ENCODE measurements around the gene MCM8. TPM values are rescaled to one million over a fixed set of nuclear protein-coding genes. Genes with fewer than 3 reads are reported as not detected.

MCM8 gene
- total and polyA plus RNA-seq, 2 experiments from 2014 or later = 10.6 to 30.4 TPM

DNA sequence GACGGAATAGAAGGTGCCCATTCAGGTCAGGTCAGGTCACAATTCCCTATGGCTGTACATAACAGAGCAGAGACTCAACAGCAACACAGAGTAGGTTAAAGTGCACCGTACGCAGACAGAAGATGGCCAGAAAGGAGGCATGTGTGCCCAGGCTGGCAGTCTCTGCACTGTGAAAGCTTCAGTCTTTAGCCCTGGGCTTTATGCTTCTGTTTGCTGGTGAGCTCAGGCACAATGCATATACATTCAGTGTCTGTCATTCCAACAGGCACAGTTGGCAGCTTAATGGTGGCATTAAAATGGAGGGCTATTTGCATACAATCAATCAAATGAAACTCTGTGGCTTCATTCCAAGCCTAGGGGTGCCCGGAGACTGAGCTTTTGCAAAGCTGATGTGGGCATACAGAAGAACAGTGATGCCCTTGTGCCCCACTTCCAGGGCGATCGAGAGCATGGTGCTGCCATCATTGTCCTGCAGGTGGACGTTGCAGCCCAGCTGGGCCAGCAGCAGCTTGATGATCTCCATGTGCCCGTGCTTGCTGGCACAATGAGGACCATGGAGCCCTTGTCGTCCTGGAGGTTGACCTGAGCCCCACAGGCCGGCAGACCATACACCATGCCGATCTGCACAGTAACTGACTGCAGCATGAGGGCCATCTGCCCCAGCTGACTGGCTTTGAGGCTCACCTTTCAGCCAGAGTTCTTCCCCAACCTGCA, 22.5 kb upstream of the MCM8 start (continued):
- TF ChIP-seq, protein P1, sequence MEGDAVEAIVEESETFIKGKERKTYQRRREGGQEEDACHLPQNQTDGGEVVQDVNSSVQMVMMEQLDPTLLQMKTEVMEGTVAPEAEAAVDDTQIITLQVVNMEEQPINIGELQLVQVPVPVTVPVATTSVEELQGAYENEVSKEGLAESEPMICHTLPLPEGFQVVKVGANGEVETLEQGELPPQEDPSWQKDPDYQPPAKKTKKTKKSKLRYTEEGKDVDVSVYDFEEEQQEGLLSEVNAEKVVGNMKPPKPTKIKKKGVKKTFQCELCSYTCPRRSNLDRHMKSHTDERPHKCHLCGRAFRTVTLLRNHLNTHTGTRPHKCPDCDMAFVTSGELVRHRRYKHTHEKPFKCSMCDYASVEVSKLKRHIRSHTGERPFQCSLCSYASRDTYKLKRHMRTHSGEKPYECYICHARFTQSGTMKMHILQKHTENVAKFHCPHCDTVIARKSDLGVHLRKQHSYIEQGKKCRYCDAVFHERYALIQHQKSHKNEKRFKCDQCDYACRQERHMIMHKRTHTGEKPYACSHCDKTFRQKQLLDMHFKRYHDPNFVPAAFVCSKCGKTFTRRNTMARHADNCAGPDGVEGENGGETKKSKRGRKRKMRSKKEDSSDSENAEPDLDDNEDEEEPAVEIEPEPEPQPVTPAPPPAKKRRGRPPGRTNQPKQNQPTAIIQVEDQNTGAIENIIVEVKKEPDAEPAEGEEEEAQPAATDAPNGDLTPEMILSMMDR (conservative IDR thresholded peaks at IDR 0.05; ENCODE audit: low read depth in 2 of 2) = no peak
- TF ChIP-seq ZNF331 (CRISPR knock-in tag; IDR thresholded peaks at IDR 0.05; ENCODE audit: low read depth) = no peak
- TF ChIP-seq, protein P2, sequence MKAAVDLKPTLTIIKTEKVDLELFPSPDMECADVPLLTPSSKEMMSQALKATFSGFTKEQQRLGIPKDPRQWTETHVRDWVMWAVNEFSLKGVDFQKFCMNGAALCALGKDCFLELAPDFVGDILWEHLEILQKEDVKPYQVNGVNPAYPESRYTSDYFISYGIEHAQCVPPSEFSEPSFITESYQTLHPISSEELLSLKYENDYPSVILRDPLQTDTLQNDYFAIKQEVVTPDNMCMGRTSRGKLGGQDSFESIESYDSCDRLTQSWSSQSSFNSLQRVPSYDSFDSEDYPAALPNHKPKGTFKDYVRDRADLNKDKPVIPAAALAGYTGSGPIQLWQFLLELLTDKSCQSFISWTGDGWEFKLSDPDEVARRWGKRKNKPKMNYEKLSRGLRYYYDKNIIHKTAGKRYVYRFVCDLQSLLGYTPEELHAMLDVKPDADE (IDR thresholded peaks at IDR 0.05) = no peak
- TF ChIP-seq JUNB (IDR thresholded peaks at IDR 0.05; ENCODE audit: unreplicated experiment) = no peak
- TF ChIP-seq, protein P3, sequence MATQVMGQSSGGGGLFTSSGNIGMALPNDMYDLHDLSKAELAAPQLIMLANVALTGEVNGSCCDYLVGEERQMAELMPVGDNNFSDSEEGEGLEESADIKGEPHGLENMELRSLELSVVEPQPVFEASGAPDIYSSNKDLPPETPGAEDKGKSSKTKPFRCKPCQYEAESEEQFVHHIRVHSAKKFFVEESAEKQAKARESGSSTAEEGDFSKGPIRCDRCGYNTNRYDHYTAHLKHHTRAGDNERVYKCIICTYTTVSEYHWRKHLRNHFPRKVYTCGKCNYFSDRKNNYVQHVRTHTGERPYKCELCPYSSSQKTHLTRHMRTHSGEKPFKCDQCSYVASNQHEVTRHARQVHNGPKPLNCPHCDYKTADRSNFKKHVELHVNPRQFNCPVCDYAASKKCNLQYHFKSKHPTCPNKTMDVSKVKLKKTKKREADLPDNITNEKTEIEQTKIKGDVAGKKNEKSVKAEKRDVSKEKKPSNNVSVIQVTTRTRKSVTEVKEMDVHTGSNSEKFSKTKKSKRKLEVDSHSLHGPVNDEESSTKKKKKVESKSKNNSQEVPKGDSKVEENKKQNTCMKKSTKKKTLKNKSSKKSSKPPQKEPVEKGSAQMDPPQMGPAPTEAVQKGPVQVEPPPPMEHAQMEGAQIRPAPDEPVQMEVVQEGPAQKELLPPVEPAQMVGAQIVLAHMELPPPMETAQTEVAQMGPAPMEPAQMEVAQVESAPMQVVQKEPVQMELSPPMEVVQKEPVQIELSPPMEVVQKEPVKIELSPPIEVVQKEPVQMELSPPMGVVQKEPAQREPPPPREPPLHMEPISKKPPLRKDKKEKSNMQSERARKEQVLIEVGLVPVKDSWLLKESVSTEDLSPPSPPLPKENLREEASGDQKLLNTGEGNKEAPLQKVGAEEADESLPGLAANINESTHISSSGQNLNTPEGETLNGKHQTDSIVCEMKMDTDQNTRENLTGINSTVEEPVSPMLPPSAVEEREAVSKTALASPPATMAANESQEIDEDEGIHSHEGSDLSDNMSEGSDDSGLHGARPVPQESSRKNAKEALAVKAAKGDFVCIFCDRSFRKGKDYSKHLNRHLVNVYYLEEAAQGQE (IDR thresholded peaks at IDR 0.05; ENCODE audit: unreplicated experiment) = no peak
- no peak for TF ChIP-seq STAT1 (IDR thresholded peaks at IDR 0.05; ENCODE audit: unreplicated experiment)
- no peak for TF ChIP-seq CREB1 (CRISPR knock-in tag; IDR thresholded peaks at IDR 0.05; ENCODE audit: low read depth)
- TF ChIP-seq EZH2phosphoT487 (IDR thresholded peaks at IDR 0.05; ENCODE audit: unreplicated experiment) = no peak

DNA sequence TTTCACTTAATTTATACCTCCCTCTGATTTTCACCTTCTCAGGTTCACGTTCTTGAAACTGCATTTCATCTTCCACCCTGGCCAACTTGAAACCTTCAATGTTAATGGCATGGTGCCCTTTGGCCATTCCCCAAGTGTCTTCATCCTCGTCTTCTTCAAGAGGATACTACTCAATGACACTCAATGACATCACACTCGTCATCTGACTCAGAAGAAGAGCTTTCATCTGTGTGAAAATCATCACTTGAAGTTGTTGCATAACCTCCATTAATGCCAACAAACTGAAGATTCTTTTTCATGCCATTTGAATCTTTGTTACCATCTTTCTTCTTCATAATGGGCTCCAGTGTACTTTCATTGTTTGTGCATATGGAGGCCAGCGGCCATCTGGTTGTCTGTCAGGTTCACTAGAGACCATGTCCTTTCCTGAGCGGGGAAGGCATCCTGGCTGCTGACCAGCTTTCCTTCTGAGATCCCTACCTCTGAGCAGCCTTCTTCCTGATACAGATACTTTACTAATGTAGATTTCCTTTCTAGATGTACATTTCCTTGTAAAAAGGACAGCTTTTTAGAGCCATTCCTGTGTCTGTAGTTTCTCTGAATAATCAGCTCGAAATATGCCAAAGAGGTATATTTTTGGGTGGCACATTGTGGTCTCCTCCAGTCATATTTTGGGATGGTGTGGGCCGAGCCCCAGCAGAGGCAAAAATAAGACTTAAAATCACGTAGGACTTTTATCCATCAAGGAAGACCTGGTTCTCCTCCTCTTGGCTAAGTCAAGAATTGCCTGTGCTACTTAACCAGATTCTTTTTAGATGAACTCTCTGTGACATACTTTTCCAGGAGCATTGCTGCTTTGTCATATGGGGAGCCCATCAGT, 21.4 kb upstream of the MCM8 start:
- Histone ChIP-seq H2AFZ (no peak overlapping the region), H3K27ac (ENCODE audit: low read depth) (no peak overlapping the region), H3K4me3 (no peak overlapping the region), H3K27me3 (ENCODE audit: insufficient read depth) (no peaks in the 10 kb centered on the region), H3K4me1 (ENCODE audit: insufficient read depth) (no peaks in the 10 kb centered on the region), H3K36me3 (ENCODE audit: insufficient read depth) (no peaks in the 10 kb centered on the region), H4K20me1 (replicated peaks; ENCODE audit: insufficient read depth) (no peaks in the 10 kb centered on the region), H3K79me2 (replicated peaks; ENCODE audit: insufficient read depth) (no peaks in the 10 kb centered on the region), H3K4me2 (no peak overlapping the region), H3F3A (replicated peaks; ENCODE audit: low read depth) (no peaks in the 10 kb centered on the region), H3K9me2 (ENCODE audit: insufficient read depth) (no peaks in the 10 kb centered on the region)
- H3K4me3 Mint-ChIP-seq = no peak overlapping the region
- TF ChIP-seq CREB1 (CRISPR knock-in tag; IDR thresholded peaks at IDR 0.05; ENCODE audit: low read depth) (no peak), JUNB (IDR thresholded peaks at IDR 0.05; ENCODE audit: unreplicated experiment) (no peak), NANOG (IDR thresholded peaks at IDR 0.05; ENCODE audit: borderline replicate concordance) (no peak)
- TF ChIP-seq, protein P3 (IDR thresholded peaks at IDR 0.05; ENCODE audit: unreplicated experiment) = no peak
- TF ChIP-seq, protein P1 (conservative IDR thresholded peaks at IDR 0.05; ENCODE audit: low read depth in 2 of 2) = no peak
- TF ChIP-seq, protein P2 (IDR thresholded peaks at IDR 0.05) = no peak
- no peaks in the 10 kb centered on the region for H3K36me3 Mint-ChIP-seq (ENCODE audit: low read depth)
- H3K9me3 Mint-ChIP-seq = no peaks in the 10 kb centered on the region
- H3K4me1 Mint-ChIP-seq = no peaks in the 10 kb centered on the region
- H3K27me3 Mint-ChIP-seq (ENCODE audit: insufficient read depth, low read depth, poor library complexity) = no peaks in the 10 kb centered on the region
- no peak for ATAC-seq
- DNase-seq (ENCODE audit: low spot score) = no peak
- no peak overlapping the region for H3K27ac Mint-ChIP-seq

Measured in GM23338 (cell line).